Naive B cell (primary cell): ENCODE data around the gene AGBL1. TPM values are rescaled to one million over a fixed set of nuclear protein-coding genes. Genes with fewer than 3 reads are reported as not detected.

ENCODE experiments used
- ATAC-seq, 2 donors: fragments of 150-1000 bp; cut with Tn5 transposase; 2 replicates each; pipeline ENCODE4 v1.10.0; 2021; ENCODE audit warnings: low read depth in 2 of 2, mild to moderate bottlenecking in 2 of 2, moderate library complexity in 2 of 2
- DNase-seq: peaks from one replicate; pipeline ENCODE4 v3.0.0; 2022
- H3K27ac Mint-ChIP-seq, 6 donors: one replicate each; pipeline ENCODE4 v1.8.0; 2020 to 2022; ENCODE audit warnings: mild to moderate bottlenecking in 6 of 6, mixed read lengths in 6 of 6, moderate library complexity in 5 of 6, inconsistent platforms in 2 of 6
- H3K27me3 Mint-ChIP-seq, 3 donors: one replicate each; pipeline ENCODE4 v1.8.0; 2021 to 2022; ENCODE audit warnings: mixed read lengths in 3 of 3, mild to moderate bottlenecking in 1 of 3
- H3K36me3 Mint-ChIP-seq, 2 donors: one replicate each; pipeline ENCODE4 v1.8.0; 2020 to 2022; ENCODE audit warnings: mixed read lengths in 2 of 2, inconsistent platforms in 1 of 2, mild to moderate bottlenecking in 1 of 2
- H3K4me1 Mint-ChIP-seq, 3 donors: one replicate each; pipeline ENCODE4 v1.8.0; 2020 to 2022; ENCODE audit warnings: mixed read lengths in 3 of 3, inconsistent platforms in 1 of 3, mild to moderate bottlenecking in 1 of 3, moderate library complexity in 1 of 3
- H3K4me3 Mint-ChIP-seq, 8 donors: one replicate each; pipeline ENCODE4 v1.8.0; 2020 to 2022; ENCODE audit warnings: mild to moderate bottlenecking in 8 of 8, mixed read lengths in 8 of 8, moderate library complexity in 8 of 8, inconsistent platforms in 2 of 8
- H3K9me3 Mint-ChIP-seq, 7 donors: one replicate each; pipeline ENCODE4 v1.8.0; 2020 to 2022; ENCODE audit warnings: mixed read lengths in 7 of 7, mild to moderate bottlenecking in 5 of 7, inconsistent platforms in 2 of 7, moderate library complexity in 1 of 7
- polyA plus RNA-seq, 6 donors: library from polyadenylated mRNA; unstranded; fragments of 300-500 nt; fragmentation: Illumina TruSeq; gene quantifications; one replicate each; pipeline ENCODE4 v1.2.3, GENCODE V29; 2021; ENCODE audit warnings: low read depth in 6 of 6

AGBL1 gene
- polyA plus RNA-seq, 6 donors from 2014 or later, result not detected

GRCh38 chr15:86392874-86393273, 313.2 kb downstream of the AGBL1 start:
- no peak overlapping the region for H3K27ac Mint-ChIP-seq
- no peak overlapping the region for H3K4me3 Mint-ChIP-seq
- no peaks in the 10 kb centered on the region for H3K4me1 Mint-ChIP-seq
- DNase-seq (no peak), ATAC-seq (no peak)
- peaks cover 0 to 4% (median 0%) of the 10 kb centered on the region in 3 donors for H3K27me3 Mint-ChIP-seq
- H3K9me3 Mint-ChIP-seq, result peaks cover 0 to 2% (median 0%) of the 10 kb centered on the region in 7 donors
- no peaks in the 10 kb centered on the region for H3K36me3 Mint-ChIP-seq

- H3K27me3 Mint-ChIP-seq, result peaks cover 0 to 4% (median 0%) of the 10 kb centered on the region in 3 donors
- ATAC-seq (no peak), DNase-seq (no peak)
- no peak overlapping the region for H3K27ac Mint-ChIP-seq
- H3K4me1 Mint-ChIP-seq, result no peaks in the 10 kb centered on the region
- peaks cover 0 to 2% (median 0%) of the 10 kb centered on the region in 7 donors for H3K9me3 Mint-ChIP-seq
- H3K36me3 Mint-ChIP-seq, result no peaks in the 10 kb centered on the region
- no peak overlapping the region for H3K4me3 Mint-ChIP-seq
These were observed 315.2 kb downstream of the AGBL1 start for GRCh38 chr15:86394866-86395265.

- Mint-ChIP-seq H3K9me3 (peaks cover 0 to 6% (median 0%) of the 10 kb centered on the region in 7 donors), H3K36me3 (no peaks in the 10 kb centered on the region), H3K4me1 (no peaks in the 10 kb centered on the region), H3K4me3 (no peak overlapping the region), H3K27me3 (no peaks in the 10 kb centered on the region), H3K27ac (no peak overlapping the region)
- ATAC-seq (no peak), DNase-seq (no peak)
These were observed 319.6 kb downstream of the AGBL1 start for GRCh38 chr15:86399041-86399954.

- ATAC-seq (no peak), DNase-seq (no peak)
- Mint-ChIP-seq H3K4me3 (no peak overlapping the region), H3K36me3 (no peaks in the 10 kb centered on the region), H3K27me3 (peaks cover 0 to 4% (median 0%) of the 10 kb centered on the region in 3 donors), H3K27ac (no peak overlapping the region), H3K9me3 (peaks cover 0 to 6% (median 0%) of the 10 kb centered on the region in 7 donors), H3K4me1 (no peaks in the 10 kb centered on the region)
These were observed 323.6 kb downstream of the AGBL1 start for GRCh38 chr15:86403221-86403620.

- no peaks in the 10 kb centered on the region for H3K36me3 Mint-ChIP-seq
- no peak overlapping the region for H3K27ac Mint-ChIP-seq
- peaks cover 0 to 6% (median 0%) of the 10 kb centered on the region in 7 donors for H3K9me3 Mint-ChIP-seq
- no peaks in the 10 kb centered on the region for H3K4me1 Mint-ChIP-seq
- ATAC-seq, result no peak
- peaks cover 0 to 4% (median 0%) of the 10 kb centered on the region in 3 donors for H3K27me3 Mint-ChIP-seq
- no peak for DNase-seq
- no peak overlapping the region for H3K4me3 Mint-ChIP-seq
These were observed 324.4 kb downstream of the AGBL1 start for GRCh38 chr15:86403914-86404583.

- H3K9me3 Mint-ChIP-seq, result peaks cover 0 to 4% (median 0%) of the 10 kb centered on the region in 7 donors
- no peak for ATAC-seq
- DNase-seq, result no peak
- H3K4me3 Mint-ChIP-seq, result no peak overlapping the region
- H3K27me3 Mint-ChIP-seq, result peaks cover 0 to 4% (median 0%) of the 10 kb centered on the region in 3 donors
- H3K4me1 Mint-ChIP-seq, result no peaks in the 10 kb centered on the region
- no peaks in the 10 kb centered on the region for H3K36me3 Mint-ChIP-seq
- no peak overlapping the region for H3K27ac Mint-ChIP-seq
These were observed 328.6 kb downstream of the AGBL1 start for GRCh38 chr15:86408261-86408660.

GRCh38 chr15:86411916-86412315, 332.2 kb downstream of the AGBL1 start:
- no peaks in the 10 kb centered on the region for H3K36me3 Mint-ChIP-seq
- H3K27ac Mint-ChIP-seq, result no peak overlapping the region
- no peaks in the 10 kb centered on the region for H3K4me1 Mint-ChIP-seq
- DNase-seq (no peak), ATAC-seq (no peak)
- H3K4me3 Mint-ChIP-seq, result no peak overlapping the region
- H3K9me3 Mint-ChIP-seq, result peaks cover 0 to 4% (median 0%) of the 10 kb centered on the region in 7 donors
- peaks cover 0 to 6% (median 0%) of the 10 kb centered on the region in 3 donors for H3K27me3 Mint-ChIP-seq

- H3K36me3 Mint-ChIP-seq, result no peaks in the 10 kb centered on the region
- DNase-seq, result no peak
- peaks cover 0 to 8% (median 0%) of the 10 kb centered on the region in 7 donors for H3K9me3 Mint-ChIP-seq
- no peak for ATAC-seq
- no peaks in the 10 kb centered on the region for H3K4me1 Mint-ChIP-seq
- H3K4me3 Mint-ChIP-seq, result no peak overlapping the region
- no peak overlapping the region for H3K27ac Mint-ChIP-seq
- H3K27me3 Mint-ChIP-seq, result peaks cover 0 to 8% (median 0%) of the 10 kb centered on the region in 3 donors
These were observed 333.5 kb downstream of the AGBL1 start for GRCh38 chr15:86413191-86413590.

GRCh38 chr15:86425746-86426145, 346.1 kb downstream of the AGBL1 start:
- no peak for DNase-seq
- no peak overlapping the region for H3K4me3 Mint-ChIP-seq
- no peaks in the 10 kb centered on the region for H3K36me3 Mint-ChIP-seq
- peaks cover under 1 to 17% (median 7%) of the 10 kb centered on the region in 7 donors for H3K9me3 Mint-ChIP-seq
- no peak for ATAC-seq
- no peaks in the 10 kb centered on the region for H3K4me1 Mint-ChIP-seq
- H3K27me3 Mint-ChIP-seq, result no peaks in the 10 kb centered on the region
- no peak overlapping the region for H3K27ac Mint-ChIP-seq

- no peaks in the 10 kb centered on the region for H3K27me3 Mint-ChIP-seq
- H3K9me3 Mint-ChIP-seq, result peaks cover 0 to 4% (median 0%) of the 10 kb centered on the region in 7 donors
These were observed 353.2 kb downstream of the AGBL1 start for GRCh38 chr15:86432861-86433260.

GRCh38 chr15:86433983-86434382, 354.3 kb downstream of the AGBL1 start:
- DNase-seq, result no peak
- ATAC-seq, result no peak
- no peaks in the 10 kb centered on the region for H3K27me3 Mint-ChIP-seq
- no peaks in the 10 kb centered on the region for H3K4me1 Mint-ChIP-seq
- no peak overlapping the region for H3K27ac Mint-ChIP-seq
- H3K4me3 Mint-ChIP-seq, result no peak overlapping the region
- H3K36me3 Mint-ChIP-seq, result no peaks in the 10 kb centered on the region
- H3K9me3 Mint-ChIP-seq, result peaks cover 0 to 4% (median 0%) of the 10 kb centered on the region in 7 donors

More at GRCh38 chr15:86432861-86433260, 353.2 kb downstream of the AGBL1 start:
- ATAC-seq (no peak), DNase-seq (no peak)
- Mint-ChIP-seq H3K27ac (no peak overlapping the region), H3K4me3 (no peak overlapping the region), H3K4me1 (no peaks in the 10 kb centered on the region), H3K36me3 (no peaks in the 10 kb centered on the region)

GRCh38 chr15:86439614-86440013, 359.9 kb downstream of the AGBL1 start:
- Mint-ChIP-seq H3K9me3 (peaks cover 0 to 13% (median 0%) of the 10 kb centered on the region in 7 donors), H3K27me3 (no peaks in the 10 kb centered on the region)

GRCh38 chr15:86444527-86444926, 364.9 kb downstream of the AGBL1 start:
- Mint-ChIP-seq H3K27ac (peak overlapping the region in 1 of 6 donors; percentile 60), H3K36me3 (no peaks in the 10 kb centered on the region), H3K9me3 (peaks cover 0 to 12% (median 0%) of the 10 kb centered on the region in 7 donors), H3K4me1 (no peaks in the 10 kb centered on the region), H3K4me3 (no peak overlapping the region), H3K27me3 (no peaks in the 10 kb centered on the region)
- ATAC-seq (no peak), DNase-seq (no peak)

More at GRCh38 chr15:86439614-86440013, 359.9 kb downstream of the AGBL1 start:
- Mint-ChIP-seq H3K4me1 (no peaks in the 10 kb centered on the region), H3K36me3 (no peaks in the 10 kb centered on the region), H3K4me3 (no peak overlapping the region), H3K27ac (no peak overlapping the region)
- ATAC-seq, result no peak
- no peak for DNase-seq
